Adrenal gland (tissue), 12 donors: Measurements from ENCODE around the gene LATS2. TPM values are rescaled to one million over a fixed set of nuclear protein-coding genes. Genes with fewer than 3 reads are reported as not detected.

ENCODE experiments used
- DNase-seq, 7 donors: peaks; one replicate each; pipeline ENCODE4 v3.0.0-alpha.2; 2019 to 2020
- H3K27ac ChIP-seq, 5 donors: fragments of 200-600 bp; sonication (generic) in 4 of 5; 1 replicate in 3 of 5; 2 replicates in 2 of 5; pipeline versions ENCODE4 v1.5.1 to v1.8.0; 2016 to 2020; ENCODE audit warnings: mild to moderate bottlenecking in 1 of 5
- H3K27me3 ChIP-seq: fragments of 200-600 bp; 2 replicates; pipeline ENCODE4 v1.8.0; 2021
- H3K36me3 ChIP-seq, 2 donors: fragments of 200-600 bp; replicated peaks in 1 of 2; 1 replicate in 1 of 2; 2 replicates in 1 of 2; pipeline versions ENCODE4 v1.5.1 to v1.8.0; 2018 to 2022
- H3K4me1 ChIP-seq, 2 donors: fragments of 200-600 bp; replicated peaks in 1 of 2; 1 replicate in 1 of 2; 2 replicates in 1 of 2; pipeline versions ENCODE4 v1.5.1 to v1.8.0; 2018 to 2021
- H3K4me3 ChIP-seq, 4 donors: fragments of 200-600 bp; sonication (generic) in 3 of 4; one replicate each; pipeline ENCODE4 v1.5.1; 2016 to 2018
- H3K9me3 ChIP-seq, 3 donors: fragments of 200-600 bp; sonication (generic) in 1 of 3; replicated peaks in 1 of 3; 1 replicate in 2 of 3; 2 replicates in 1 of 3; pipeline versions ENCODE4 v1.5.1 to v1.8.0; 2016 to 2021
- CTCF ChIP-seq, 6 experiments: fragments of 450-650 bp in 4 of 6; fragments of 200-600 bp in 2 of 6; sonication (generic) in 1 of 6; IDR thresholded peaks; 1 replicate in 5 of 6; 2 replicates in 1 of 6; pipeline versions ENCODE4 v1.5.1 to v1.8.0; 2016 to 2021; ENCODE audit warnings: antibody characterized with exemption in 6 of 6, mild to moderate bottlenecking in 2 of 6, moderate library complexity in 1 of 6
- POLR2A ChIP-seq, 2 donors: fragments of 450-650 bp; IDR thresholded peaks; one replicate each; pipeline ENCODE4 v1.6.1; 2017; ENCODE audit warnings: antibody characterized with exemption in 2 of 2, mild to moderate bottlenecking in 2 of 2, moderate library complexity in 1 of 2
- WGBS, 4 donors: extraction: QIAGEN DNeasy Blood & Tissue Kit in 2 of 4; methylation state at CpG; one replicate each; pipeline versions ENCODE4 v1.1.5 to v1.1.7; 2013 to 2017; 5-methylcytosine and 5-hydroxymethylcytosine counted together
- intact Hi-C, 2 donors: fragments of 100-400 bp; cut with DNase I; formaldehyde crosslinking; loops; one replicate each; pipeline versions ENCODE4 v1.14.1 to v1.15.0; 2022 to 2023
- polyA plus RNA-seq, 3 donors: library from polyadenylated mRNA; stranded (reverse); fragments of 200-250 nt in 2 of 3; fragments of 350-450 nt in 1 of 3; fragmentation: Illumina TruSeq in 1 of 3; extraction: RNeasy Lipid Tissue Mini Kit (QIAGEN cat#74804) in 1 of 3; gene quantifications; one replicate each; pipeline ENCODE4 v1.2.3, GENCODE V29; 2013 to 2014
- total RNA-seq, 9 donors: library from RNA; depleted of rRNA in 4 of 9; stranded (reverse); fragments of >200 nt in 4 of 9; fragments of 120-200 nt in 1 of 9; fragmentation: NEBNext Ultra II Directional in 1 of 9; extraction: Animal tissue kit (Norgen Biotek cat#: 25700) in 1 of 9; gene quantifications; one replicate each; pipeline versions ENCODE4 v1.1.0 to v1.2.4, GENCODE V29; 2013 to 2023
- donor health status: healthy with polysubstance abuse.
- donor health status: Bipolar disorder and iron deficiency.
- donor health status: DM: yes; HTN: yes; CAD: no.
- donor health status: DM: no; HTN: no; CAD: no.
- donor health status: DM: no; HTN: no; CAD: no.
- donor health status: DM: yes; HTN: yes; CAD: no.

The LATS2 gene
- total and polyA plus RNA-seq, 12 donors: 7.4 to 35.6 (median 23.3) TPM

- intact Hi-C loops: no loop called here
- Histone ChIP-seq H3K27ac (no peak overlapping the region), H3K9me3 (no peaks in the 10 kb centered on the region)
Measured at GRCh38 chr13:21045100-21045499, 16.3 kb downstream of the LATS2 start.

GRCh38 chr13:21043898-21044297 is 17.5 kb downstream of the LATS2 start:
- intact Hi-C loops: no loop called here
- WGBS, 4 donors: 18 to 31% (median 29%) methylated on average over 2 of the region's 2 CpGs
- DNase-seq: peak in 4 of 7 donors; percentile 13 to 46 (median 32)
- H3K4me1 ChIP-seq: peaks cover 28 to 50% of the 10 kb centered on the region in 2 donors
- H3K27ac ChIP-seq: peak overlapping the region in 1 of 5 donors; percentile 18
- peaks cover 0 to 10% of the 10 kb centered on the region in 2 donors for H3K36me3 ChIP-seq
- H3K4me3 ChIP-seq: no peak overlapping the region
- no peaks in the 10 kb centered on the region for H3K9me3 ChIP-seq
- H3K27me3 ChIP-seq: no peaks in the 10 kb centered on the region
- TF ChIP-seq POLR2A (IDR thresholded peaks at IDR 0.05) (no peak), CTCF (IDR thresholded peaks at IDR 0.05) (no peak)

More at GRCh38 chr13:21045100-21045499, 16.3 kb downstream of the LATS2 start:
- H3K36me3 ChIP-seq: peaks cover 0 to 10% of the 10 kb centered on the region in 2 donors
- H3K4me3 ChIP-seq: no peak overlapping the region
- H3K4me1 ChIP-seq: peaks cover 17 to 40% of the 10 kb centered on the region in 2 donors
- no peaks in the 10 kb centered on the region for H3K27me3 ChIP-seq
- DNase-seq: no peak
- TF ChIP-seq CTCF (IDR thresholded peaks at IDR 0.05): no peak
- TF ChIP-seq POLR2A (IDR thresholded peaks at IDR 0.05): no peak
- WGBS, 4 donors: 64 to 78% (median 68%) methylated on average over 5 of the region's 5 CpGs

GRCh38 chr13:21040120-21040826 is 21.1 kb downstream of the LATS2 start:
- 56 to 68% (median 62%) methylated on average over 15 of the region's 15 CpGs for WGBS, 4 donors
- peak overlapping the region; percentile 13 to 77 (median 55) for H3K27ac ChIP-seq
- no peaks in the 10 kb centered on the region for H3K9me3 ChIP-seq
- peak in 5 of 7 donors; percentile 49 to 75 (median 60) for DNase-seq
- no peaks in the 10 kb centered on the region for H3K27me3 ChIP-seq
- H3K36me3 ChIP-seq: peaks cover 0 to 5% of the 10 kb centered on the region in 2 donors
- TF ChIP-seq POLR2A (IDR thresholded peaks at IDR 0.05): no peak
- no peak for TF ChIP-seq CTCF (IDR thresholded peaks at IDR 0.05)
- intact Hi-C loops: no loop called here
- peak overlapping the region in 1 of 4 donors; percentile 3 for H3K4me3 ChIP-seq
- H3K4me1 ChIP-seq: peaks cover 38 to 56% of the 10 kb centered on the region in 2 donors

GRCh38 chr13:21039097-21039800 is 22.1 kb downstream of the LATS2 start:
- Histone ChIP-seq H3K27ac (peak overlapping the region in 2 of 5 donors; percentile 13 to 24), H3K36me3 (no peaks in the 10 kb centered on the region), H3K9me3 (no peaks in the 10 kb centered on the region), H3K4me1 (peaks cover 40 to 65% of the 10 kb centered on the region in 2 donors), H3K27me3 (no peaks in the 10 kb centered on the region), H3K4me3 (no peak overlapping the region)
- WGBS, 4 donors: 58 to 63% (median 61%) methylated on average over 5 to 6 of the region's 6 CpGs
- TF ChIP-seq CTCF (IDR thresholded peaks at IDR 0.05): no peak
- TF ChIP-seq POLR2A (IDR thresholded peaks at IDR 0.05): no peak
- intact Hi-C loops: no loop called here
- peak in 2 of 7 donors; percentile 9 to 15 for DNase-seq
